Measurements from ENCODE around the gene ETV6.

Gene ETV6

GRCh38 chr12:11718768-11719253 is 69.3 kb downstream of the ETV6 start:
- DNase-seq (ENCODE audit: low spot score): no peak

GRCh38 chr12:11719678-11720099 is 70.2 kb downstream of the ETV6 start:
- no peak for DNase-seq (ENCODE audit: low spot score)

GRCh38 chr12:11722071-11722470 is 72.6 kb downstream of the ETV6 start:
- DNase-seq (ENCODE audit: low spot score): no peak

GRCh38 chr12:11722578-11723138 is 73.2 kb downstream of the ETV6 start:
- DNase-seq (ENCODE audit: low spot score): no peak

GRCh38 chr12:11723993-11724392 is 74.5 kb downstream of the ETV6 start:
- DNase-seq (ENCODE audit: low spot score): no peak

- no peak for DNase-seq (ENCODE audit: low spot score)
Observed at GRCh38 chr12:11724888-11725311, 75.4 kb downstream of the ETV6 start.

- no peak for DNase-seq (ENCODE audit: low spot score)
Observed at GRCh38 chr12:11725686-11726085, 76.2 kb downstream of the ETV6 start.

GRCh38 chr12:11726659-11727058 is 77.2 kb downstream of the ETV6 start:
- DNase-seq (ENCODE audit: low spot score): no peak

GRCh38 chr12:11727133-11727664 is 77.7 kb downstream of the ETV6 start:
- DNase-seq (ENCODE audit: low spot score): no peak

- no peak for DNase-seq (ENCODE audit: low spot score)
Observed at GRCh38 chr12:11728154-11728755, 78.8 kb downstream of the ETV6 start.

GRCh38 chr12:11729008-11729407 is 79.5 kb downstream of the ETV6 start:
- DNase-seq (ENCODE audit: low spot score): no peak

GRCh38 chr12:11729439-11730150 is 80.1 kb downstream of the ETV6 start:
- no peak for DNase-seq (ENCODE audit: low spot score)

- DNase-seq (ENCODE audit: low spot score): no peak
Observed at GRCh38 chr12:11730299-11731041, 81.0 kb downstream of the ETV6 start.

- DNase-seq (ENCODE audit: low spot score): no peak
Observed at GRCh38 chr12:11731042-11731357, 81.5 kb downstream of the ETV6 start.

- DNase-seq (ENCODE audit: low spot score): no peak
Observed at GRCh38 chr12:11731455-11731854, 82.0 kb downstream of the ETV6 start.

GRCh38 chr12:11732023-11732422 is 82.5 kb downstream of the ETV6 start:
- DNase-seq (ENCODE audit: low spot score): no peak

- DNase-seq (ENCODE audit: low spot score): no peak
Observed at GRCh38 chr12:11732715-11733114, 83.2 kb downstream of the ETV6 start.

- no peak for DNase-seq (ENCODE audit: low spot score)
Observed at GRCh38 chr12:11734580-11735180, 85.2 kb downstream of the ETV6 start.

GRCh38 chr12:11738450-11738849 is 89.0 kb downstream of the ETV6 start:
- DNase-seq (ENCODE audit: low spot score): no peak

- no peak for DNase-seq (ENCODE audit: low spot score)
Observed at GRCh38 chr12:11739980-11740577, 90.6 kb downstream of the ETV6 start.

- no peak for DNase-seq (ENCODE audit: low spot score)
Observed at GRCh38 chr12:11741434-11742092, 92.1 kb downstream of the ETV6 start.

All from HuH-7.5 (cell line).